DND-41 (cell line): ENCODE measurements around the gene KCNK3.

Source experiments
- ATAC-seq: fragments of 200-7000 bp; cut with Tn5 transposase; 3 replicates; pipeline ENCODE4 v1.9.1; 2021; ENCODE audit warnings: low read depth; ENCODE audit not compliant: insufficient read depth
- DNase-seq: peaks from one replicate; pipeline ENCODE4 v3.0.0-alpha.2; 2020
- H2AFZ ChIP-seq: 2 replicates; pipeline ENCODE4 v1.6.0; 2012; ENCODE audit warnings: low read depth, low read length
- H3K27ac ChIP-seq: 2 replicates; pipeline ENCODE4 v1.5.1; 2012; ENCODE audit warnings: low read length, inconsistent platforms
- H3K27me3 ChIP-seq: fragments of 200-600 bp; sonication (generic); 2 replicates; pipeline ENCODE4 v1.6.0; 2012; ENCODE audit warnings: low read length, mild to moderate bottlenecking, inconsistent platforms; ENCODE audit not compliant: insufficient read depth, poor library complexity
- H3K36me3 ChIP-seq: 2 replicates; pipeline ENCODE4 v1.5.1; 2012; ENCODE audit warnings: low read length, inconsistent platforms; ENCODE audit not compliant: insufficient read depth
- H3K4me1 ChIP-seq: 2 replicates; pipeline ENCODE4 v1.5.1; 2012; ENCODE audit warnings: mild to moderate bottlenecking, low read length; ENCODE audit not compliant: insufficient read depth
- H3K4me2 ChIP-seq: 2 replicates; pipeline ENCODE4 v1.6.0; 2012; ENCODE audit warnings: mild to moderate bottlenecking, moderate library complexity, low read length, inconsistent platforms; ENCODE audit not compliant: insufficient read depth
- H3K4me3 ChIP-seq, 2 experiments: fragments of 200-600 bp in 1 of 2; shearing (Covaris generic) in 1 of 2; 2 replicates each; pipeline ENCODE4 v1.5.1; 2012 to 2016; ENCODE audit warnings: inconsistent platforms in 2 of 2, low read length in 2 of 2, mild to moderate bottlenecking in 2 of 2, low read depth in 1 of 2, moderate library complexity in 1 of 2
- H3K79me2 ChIP-seq: 2 replicates; pipeline ENCODE4 v1.6.0; 2012; ENCODE audit warnings: low read length, inconsistent platforms; ENCODE audit not compliant: insufficient read depth
- H3K9ac ChIP-seq: 2 replicates; pipeline ENCODE4 v1.6.0; 2012; ENCODE audit warnings: low read depth, mild to moderate bottlenecking, inconsistent platforms, low read length, moderate library complexity
- H3K9me3 ChIP-seq: 2 replicates; pipeline ENCODE4 v1.5.1; 2012; ENCODE audit warnings: low read length, moderate library complexity, mild to moderate bottlenecking, inconsistent platforms; ENCODE audit not compliant: insufficient read depth, severe bottlenecking
- H4K20me1 ChIP-seq: 2 replicates; pipeline ENCODE4 v1.6.0; 2012; ENCODE audit warnings: low read length; ENCODE audit not compliant: insufficient read depth
- CTCF ChIP-seq: IDR thresholded peaks from 2 replicates; pipeline ENCODE4 v1.5.1; 2012; ENCODE audit warnings: borderline replicate concordance, low read length, moderate library complexity, mild to moderate bottlenecking; ENCODE audit not compliant: poor library complexity, severe bottlenecking; ENCODE audit errors: extremely low read depth
- EZH2 ChIP-seq: IDR thresholded peaks from 3 replicates; pipeline ENCODE4 v1.6.1; 2012; ENCODE audit warnings: borderline replicate concordance, low read depth, mild to moderate bottlenecking, moderate library complexity, low read length, inconsistent platforms; ENCODE audit not compliant: severe bottlenecking

KCNK3 gene

GRCh38 chr2:26778507-26778906 lies 86.0 kb downstream of the KCNK3 start:
- H2AFZ ChIP-seq: no peak overlapping the region
- H3K4me3 ChIP-seq: no peak overlapping the region
- ATAC-seq: no peak
- no peak overlapping the region for H3K27ac ChIP-seq
- peaks cover 26% of the 10 kb centered on the region for H4K20me1 ChIP-seq
- no peak for TF ChIP-seq EZH2
- no peak for TF ChIP-seq CTCF
- no peaks in the 10 kb centered on the region for H3K27me3 ChIP-seq
- DNase-seq: no peak
- H3K79me2 ChIP-seq: peaks cover 12% of the 10 kb centered on the region
- no peaks in the 10 kb centered on the region for H3K4me1 ChIP-seq
- H3K4me2 ChIP-seq: no peak overlapping the region
- H3K36me3 ChIP-seq: peaks cover 70% of the 10 kb centered on the region
- no peaks in the 10 kb centered on the region for H3K9me3 ChIP-seq
- no peak overlapping the region for H3K9ac ChIP-seq

GRCh38 chr2:26780203-26780760 lies 87.8 kb downstream of the KCNK3 start:
- H3K27ac ChIP-seq: no peak overlapping the region
- no peak overlapping the region for H3K9ac ChIP-seq
- H3K79me2 ChIP-seq: no peaks in the 10 kb centered on the region
- no peaks in the 10 kb centered on the region for H3K9me3 ChIP-seq
- H3K36me3 ChIP-seq: peaks cover 54% of the 10 kb centered on the region
- peaks cover 11% of the 10 kb centered on the region for H4K20me1 ChIP-seq
- no peak overlapping the region for H3K4me2 ChIP-seq
- peaks cover 8% of the 10 kb centered on the region for H3K4me1 ChIP-seq
- no peak for ATAC-seq
- no peak overlapping the region for H3K4me3 ChIP-seq
- no peak overlapping the region for H2AFZ ChIP-seq
- TF ChIP-seq EZH2 (no peak), CTCF (no peak)
- no peaks in the 10 kb centered on the region for H3K27me3 ChIP-seq
- DNase-seq: no peak
